ENCODE measurements around the gene IFITM1.
"Not testable (repeated sequence)": the region's sequence is repeated elsewhere in the genome, so short reads cannot be mapped to it uniquely, and the experiment has no call there.

Gene IFITM1

GRCh38 chr11:308740-309665, 4.8 kb upstream of the IFITM1 start:
- DNase-seq (ENCODE audit: low read depth in 1 of 2, low spot score in 1 of 2), result not testable (repeated sequence)

GRCh38 chr11:309979-310572, 3.8 kb upstream of the IFITM1 start:
- DNase-seq (ENCODE audit: low read depth in 1 of 2, low spot score in 1 of 2), result not testable (repeated sequence)

GRCh38 chr11:311013-311748, 2.7 kb upstream of the IFITM1 start:
- not testable (repeated sequence) for DNase-seq (ENCODE audit: low read depth in 1 of 2, low spot score in 1 of 2)

GRCh38 chr11:312092-312816, 1.6 kb upstream of the IFITM1 start:
- no peak for DNase-seq (ENCODE audit: low read depth in 1 of 2, low spot score in 1 of 2)

GRCh38 chr11:313304-313786, 495 bp upstream of the IFITM1 start:
- DNase-seq (ENCODE audit: low read depth in 1 of 2, low spot score in 1 of 2), result no peak

- not testable (repeated sequence) for DNase-seq (ENCODE audit: low read depth in 1 of 2, low spot score in 1 of 2)
Observed at GRCh38 chr11:314554-314875, 675 bp downstream of the IFITM1 start.

- no peak for DNase-seq (ENCODE audit: low read depth in 1 of 2, low spot score in 1 of 2)
Observed at GRCh38 chr11:315051-315481, 1.2 kb downstream of the IFITM1 start.

GRCh38 chr11:315516-315994, 1.7 kb downstream of the IFITM1 start:
- DNase-seq (ENCODE audit: low read depth in 1 of 2, low spot score in 1 of 2), result no peak

GRCh38 chr11:316031-316701, 2.3 kb downstream of the IFITM1 start:
- no peak for DNase-seq (ENCODE audit: low read depth in 1 of 2, low spot score in 1 of 2)

- DNase-seq (ENCODE audit: low read depth in 1 of 2, low spot score in 1 of 2), result no peak
Observed at GRCh38 chr11:316891-317301, 3.1 kb downstream of the IFITM1 start.

- DNase-seq (ENCODE audit: low read depth in 1 of 2, low spot score in 1 of 2), result not testable (repeated sequence)
Observed at GRCh38 chr11:317668-318404, 4.0 kb downstream of the IFITM1 start.

GRCh38 chr11:318405-319120, 4.7 kb downstream of the IFITM1 start:
- DNase-seq (ENCODE audit: low read depth in 1 of 2, low spot score in 1 of 2), result not testable (repeated sequence)

- not testable (repeated sequence) for DNase-seq (ENCODE audit: low read depth in 1 of 2, low spot score in 1 of 2)
Observed at GRCh38 chr11:319121-319887, 5.5 kb downstream of the IFITM1 start.

- DNase-seq (ENCODE audit: low read depth in 1 of 2, low spot score in 1 of 2), result not testable (repeated sequence)
Observed at GRCh38 chr11:319888-320273, 6.0 kb downstream of the IFITM1 start.

GRCh38 chr11:324156-324555, 10.3 kb downstream of the IFITM1 start:
- no peak for DNase-seq (ENCODE audit: low read depth in 1 of 2, low spot score in 1 of 2)

- not testable (repeated sequence) for DNase-seq (ENCODE audit: low read depth in 1 of 2, low spot score in 1 of 2)
Observed at GRCh38 chr11:324593-325517, 11.0 kb downstream of the IFITM1 start.

All from activated CD4-positive, alpha-beta T cell treated with anti-CD3 and anti-CD28 coated beads, Interleukin-2, amount 50 U/mL, for 24 hours (primary cell).